Natural killer cell (primary cell): ENCODE data around the gene KANTR. TPM values are rescaled to one million over a fixed set of nuclear protein-coding genes. Genes with fewer than 3 reads are reported as not detected.
"Not testable (repeated sequence)": the region's sequence is repeated elsewhere in the genome, so short reads cannot be mapped to it uniquely, and the experiment has no call there.

Experiments
- ATAC-seq, 3 donors: fragments of 150-1000 bp in 2 of 3; fragments of 200-7000 bp in 1 of 3; cut with Tn5 transposase; 1 replicate in 1 of 3; 2 replicates in 2 of 3; pipeline ENCODE4 v1.10.0; 2021; ENCODE audit warnings: mild to moderate bottlenecking in 2 of 3, moderate library complexity in 2 of 3
- DNase-seq, 2 donors: peaks; one replicate each; pipeline versions ENCODE4 v3.0.0 to v3.0.0-alpha.2; 2013 to 2021; ENCODE audit warnings: mixed read lengths in 1 of 2
- H3K27ac ChIP-seq: one replicate; pipeline ENCODE4 v1.5.1; 2013; ENCODE audit warnings: mild to moderate bottlenecking, low read length
- H3K27me3 ChIP-seq: one replicate; pipeline ENCODE4 v1.6.1; 2013; ENCODE audit warnings: low read length; ENCODE audit not compliant: control insufficient read depth, insufficient read depth
- H3K36me3 ChIP-seq: one replicate; pipeline ENCODE4 v1.6.1; 2013; ENCODE audit warnings: low read length; ENCODE audit not compliant: control insufficient read depth, insufficient read depth
- H3K4me1 ChIP-seq: one replicate; pipeline ENCODE4 v1.6.1; 2013; ENCODE audit warnings: low read length; ENCODE audit not compliant: control insufficient read depth, insufficient read depth
- H3K4me3 ChIP-seq: one replicate; pipeline ENCODE4 v1.5.1; 2013; ENCODE audit warnings: low read length
- H3K9me3 ChIP-seq: one replicate; pipeline ENCODE4 v1.6.1; 2013; ENCODE audit warnings: low read length; ENCODE audit not compliant: control insufficient read depth, insufficient read depth
- H3K27ac Mint-ChIP-seq, 2 donors: one replicate each; pipeline ENCODE4 v1.8.0; 2022; ENCODE audit warnings: mild to moderate bottlenecking in 2 of 2, mixed read lengths in 2 of 2, moderate library complexity in 1 of 2
- H3K27me3 Mint-ChIP-seq, 2 donors: one replicate each; pipeline ENCODE4 v1.8.0; 2022; ENCODE audit warnings: low read depth in 2 of 2, mixed read lengths in 2 of 2
- H3K36me3 Mint-ChIP-seq: one replicate; pipeline ENCODE4 v1.8.0; 2022; ENCODE audit warnings: mixed read lengths
- H3K4me1 Mint-ChIP-seq, 2 donors: one replicate each; pipeline ENCODE4 v1.8.0; 2022; ENCODE audit warnings: mixed read lengths in 2 of 2
- H3K4me3 Mint-ChIP-seq: one replicate; pipeline ENCODE4 v1.8.0; 2022; ENCODE audit warnings: mild to moderate bottlenecking, moderate library complexity, mixed read lengths
- H3K9me3 Mint-ChIP-seq, 2 donors: one replicate each; pipeline ENCODE4 v1.8.0; 2022; ENCODE audit warnings: mixed read lengths in 2 of 2
- WGBS: methylation state at CpG from one replicate; pipeline ENCODE4 v1.1.7; 2013; ENCODE audit warnings: missing lambda C conversion rate; ENCODE audit not compliant: insufficient coverage; 5-methylcytosine and 5-hydroxymethylcytosine counted together
- intact Hi-C: fragments of 100-400 bp; cut with micrococcal nuclease; formaldehyde crosslinking; loops from one replicate; pipeline ENCODE4 v1.14.2; 2022
- total RNA-seq, 4 donors: library from RNA; stranded (reverse); fragments of 120-200 nt in 1 of 4; gene quantifications; one replicate each; pipeline versions ENCODE4 v1.2.3 to v1.2.4, GENCODE V29; 2013 to 2022
- TF ChIP-seq, protein P1 (sequence below): fragments of 200-600 bp; IDR thresholded peaks from one replicate; pipeline ENCODE4 v1.8.0; 2022; ENCODE audit warnings: antibody characterized with exemption

The KANTR gene
- total RNA-seq, 3 donors from 2014 or later (not counting 1 experiment from before 2014, with no cell fraction given), result 15.1 to 18.1 (median 17.1) TPM

GRCh38 chrX:53156207-53156596 lies 62.3 kb downstream of the KANTR start:
- WGBS, result 100% methylated on average over 1 of the region's 2 CpGs
- H3K4me1 Mint-ChIP-seq, result no peaks in the 10 kb centered on the region
- peaks cover 7% of the 10 kb centered on the region for H3K36me3 Mint-ChIP-seq

GRCh38 chrX:53159184-53159583 lies 65.2 kb downstream of the KANTR start:
- Histone ChIP-seq H3K9me3 (no peaks in the 10 kb centered on the region), H3K27ac (no peak overlapping the region), H3K4me3 (no peak overlapping the region), H3K4me1 (no peaks in the 10 kb centered on the region), H3K27me3 (no peaks in the 10 kb centered on the region), H3K36me3 (no peaks in the 10 kb centered on the region)
- H3K27me3 Mint-ChIP-seq, result no peaks in the 10 kb centered on the region
- intact Hi-C loops, result no loop called here
- ATAC-seq (no peak), DNase-seq (no peak)
- TF ChIP-seq, protein P1, sequence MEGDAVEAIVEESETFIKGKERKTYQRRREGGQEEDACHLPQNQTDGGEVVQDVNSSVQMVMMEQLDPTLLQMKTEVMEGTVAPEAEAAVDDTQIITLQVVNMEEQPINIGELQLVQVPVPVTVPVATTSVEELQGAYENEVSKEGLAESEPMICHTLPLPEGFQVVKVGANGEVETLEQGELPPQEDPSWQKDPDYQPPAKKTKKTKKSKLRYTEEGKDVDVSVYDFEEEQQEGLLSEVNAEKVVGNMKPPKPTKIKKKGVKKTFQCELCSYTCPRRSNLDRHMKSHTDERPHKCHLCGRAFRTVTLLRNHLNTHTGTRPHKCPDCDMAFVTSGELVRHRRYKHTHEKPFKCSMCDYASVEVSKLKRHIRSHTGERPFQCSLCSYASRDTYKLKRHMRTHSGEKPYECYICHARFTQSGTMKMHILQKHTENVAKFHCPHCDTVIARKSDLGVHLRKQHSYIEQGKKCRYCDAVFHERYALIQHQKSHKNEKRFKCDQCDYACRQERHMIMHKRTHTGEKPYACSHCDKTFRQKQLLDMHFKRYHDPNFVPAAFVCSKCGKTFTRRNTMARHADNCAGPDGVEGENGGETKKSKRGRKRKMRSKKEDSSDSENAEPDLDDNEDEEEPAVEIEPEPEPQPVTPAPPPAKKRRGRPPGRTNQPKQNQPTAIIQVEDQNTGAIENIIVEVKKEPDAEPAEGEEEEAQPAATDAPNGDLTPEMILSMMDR, result no peak
- H3K9me3 Mint-ChIP-seq, result no peaks in the 10 kb centered on the region
- peaks cover 0 to 9% of the 10 kb centered on the region in 2 donors for H3K4me1 Mint-ChIP-seq
- H3K27ac Mint-ChIP-seq, result no peak overlapping the region
- H3K36me3 Mint-ChIP-seq, result peaks cover 7% of the 10 kb centered on the region
- WGBS, result 92% methylated on average over 11 of the region's 11 CpGs
- H3K4me3 Mint-ChIP-seq, result no peak overlapping the region

More at GRCh38 chrX:53156207-53156596, 62.3 kb downstream of the KANTR start:
- Mint-ChIP-seq H3K27me3 (no peaks in the 10 kb centered on the region), H3K9me3 (no peaks in the 10 kb centered on the region), H3K4me3 (no peak overlapping the region), H3K27ac (no peak overlapping the region)
- Histone ChIP-seq H3K27me3 (no peaks in the 10 kb centered on the region), H3K27ac (no peak overlapping the region), H3K36me3 (no peaks in the 10 kb centered on the region), H3K4me3 (no peak overlapping the region), H3K9me3 (no peaks in the 10 kb centered on the region), H3K4me1 (no peaks in the 10 kb centered on the region)
- intact Hi-C loops, result no loop called here
- TF ChIP-seq, protein P1, result no peak
- no peak for DNase-seq
- ATAC-seq, result no peak

DNA sequence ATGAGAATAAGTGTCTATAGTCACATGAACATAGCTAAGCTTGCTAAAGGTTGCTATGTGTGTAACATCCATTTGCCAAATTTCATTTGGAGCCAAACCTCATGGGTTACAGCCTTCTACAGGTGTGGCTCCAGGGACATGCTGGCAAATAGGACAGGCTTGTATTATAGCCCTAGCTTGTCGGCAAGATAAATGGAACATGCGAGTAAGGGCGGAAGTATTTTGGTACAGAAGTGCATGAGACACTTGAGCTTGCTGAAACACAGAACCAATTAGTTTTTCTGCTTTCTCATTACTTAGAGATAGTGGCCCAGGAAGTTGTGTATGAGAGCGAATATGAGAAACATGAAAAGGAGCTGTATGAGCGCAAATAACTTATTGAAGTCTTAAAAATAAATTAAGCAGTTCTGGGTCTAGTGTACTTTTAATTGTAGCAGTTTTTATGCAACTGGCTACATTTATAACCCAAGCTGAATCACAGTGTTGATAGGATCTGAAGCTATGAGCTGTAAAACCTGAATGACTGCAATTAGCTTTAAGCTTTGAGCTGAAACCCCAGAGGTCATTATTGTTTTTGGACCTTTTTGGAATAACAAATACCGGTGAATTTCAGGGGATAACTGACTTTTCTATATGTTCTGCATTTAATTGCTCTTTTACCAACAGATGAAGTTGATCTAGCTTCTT lies 66.5 kb downstream of the KANTR start:
- no peaks in the 10 kb centered on the region for H3K36me3 ChIP-seq
- no peaks in the 10 kb centered on the region for H3K9me3 ChIP-seq
- Mint-ChIP-seq H3K27me3 (no peaks in the 10 kb centered on the region), H3K27ac (no peak overlapping the region), H3K9me3 (no peaks in the 10 kb centered on the region), H3K36me3 (peaks cover 7% of the 10 kb centered on the region), H3K4me1 (peaks cover 0 to 9% of the 10 kb centered on the region in 2 donors), H3K4me3 (no peak overlapping the region)
- no peaks in the 10 kb centered on the region for H3K4me1 ChIP-seq
- TF ChIP-seq, protein P1, result no peak
- no peak overlapping the region for H3K27ac ChIP-seq
- H3K27me3 ChIP-seq, result no peaks in the 10 kb centered on the region
- H3K4me3 ChIP-seq, result no peak overlapping the region
- no peak for ATAC-seq
- 93% methylated on average over 5 of the region's 6 CpGs for WGBS
- intact Hi-C loops, result no loop called here
- no peak for DNase-seq

DNA sequence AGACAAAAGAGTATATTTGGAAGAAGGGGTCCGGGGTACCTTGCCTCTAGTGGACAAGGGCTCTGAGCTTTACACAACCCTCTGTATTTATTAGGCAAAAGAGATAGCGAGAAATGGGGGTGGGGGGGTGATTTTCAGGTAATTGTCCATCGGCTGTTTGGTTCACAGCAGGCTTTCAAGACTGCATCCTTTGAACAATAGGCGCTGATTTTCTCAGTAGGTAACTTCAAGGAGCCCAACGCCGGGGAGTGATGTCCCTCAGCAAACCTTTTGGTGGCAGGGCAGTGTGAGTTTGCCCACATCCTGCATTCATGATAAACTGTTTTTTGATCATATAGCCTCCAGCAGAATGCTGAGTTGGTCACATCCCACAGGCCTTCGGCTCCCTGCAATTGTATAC lies 69.5 kb downstream of the KANTR start:
- Mint-ChIP-seq H3K27ac (no peak overlapping the region), H3K36me3 (peaks cover 7% of the 10 kb centered on the region), H3K27me3 (no peaks in the 10 kb centered on the region), H3K4me1 (peaks cover 0 to 9% of the 10 kb centered on the region in 2 donors), H3K4me3 (no peak overlapping the region), H3K9me3 (no peaks in the 10 kb centered on the region)
- Histone ChIP-seq H3K4me1 (no peaks in the 10 kb centered on the region), H3K36me3 (no peaks in the 10 kb centered on the region), H3K27ac (no peak overlapping the region), H3K4me3 (no peak overlapping the region), H3K27me3 (no peaks in the 10 kb centered on the region), H3K9me3 (no peaks in the 10 kb centered on the region)
- DNase-seq (no peak), ATAC-seq (no peak)
- WGBS, result 76% methylated on average over 6 of the region's 7 CpGs
- intact Hi-C loops, result no loop called here
- TF ChIP-seq, protein P1, result no peak

DNA sequence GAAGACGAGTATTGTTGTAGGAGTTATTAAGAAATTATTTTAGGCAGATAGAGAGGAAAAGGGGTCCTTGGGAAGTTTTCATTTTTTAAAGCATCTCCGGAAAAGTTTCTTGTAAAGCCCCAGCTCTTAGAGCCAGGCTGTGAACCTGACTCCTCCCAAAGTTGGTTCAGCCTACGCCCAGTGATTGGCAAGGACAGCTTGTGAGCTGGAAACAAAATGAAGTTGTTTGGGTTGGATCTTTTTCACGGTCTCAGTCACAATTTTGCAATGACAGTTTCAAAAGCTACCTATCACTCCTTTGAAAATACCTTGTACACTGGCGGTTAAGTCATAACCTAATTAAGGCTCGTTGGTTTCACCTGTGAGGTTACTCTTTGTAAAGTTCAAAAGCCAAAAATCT lies 70.6 kb downstream of the KANTR start:
- H3K27ac Mint-ChIP-seq, H3K27ac ChIP-seq, H3K36me3 ChIP-seq, H3K9me3 Mint-ChIP-seq, H3K4me3 Mint-ChIP-seq, intact Hi-C loops, ATAC-seq, H3K4me1 ChIP-seq, H3K9me3 ChIP-seq, H3K36me3 Mint-ChIP-seq, H3K4me1 Mint-ChIP-seq, H3K4me3 ChIP-seq, H3K27me3 Mint-ChIP-seq, H3K27me3 ChIP-seq, DNase-seq: not testable (repeated sequence)
- 96% methylated on average over 3 of the region's 6 CpGs for WGBS
